Measurements from ENCODE around the gene JAZF1. TPM values are rescaled to one million over a fixed set of nuclear protein-coding genes. Genes with fewer than 3 reads are reported as not detected.

JAZF1 gene
- total and polyA plus RNA-seq, 2 of the 4 experiments (the other 2 are of a cell fraction): 8.4 to 10.5 TPM

GRCh38 chr7:27995228-27995627 is 185.4 kb downstream of the JAZF1 start:
- Histone ChIP-seq H3K79me1 (ENCODE audit: low read depth in 1 of 2, low read length in 2 of 2) (peaks cover 16 to 56% of the 10 kb centered on the region in 2 experiments; a peak in 3 of 4 replicates), H4K20me1 (ENCODE audit: insufficient read depth, low read length) (peaks cover 33% of the 10 kb centered on the region; the same call in 1 of the 2 replicates), H3K27me3 (ENCODE audit: control insufficient read depth, insufficient read depth, low read length) (no peaks in the 10 kb centered on the region), H4K91ac (ENCODE audit: insufficient read depth, low read depth, low read length) (no peak overlapping the region), H3K27ac (ENCODE audit: insufficient read depth, low read length) (no peak overlapping the region), H3K4me2 (ENCODE audit: low read depth, low read length) (no peak overlapping the region), H4K8ac (ENCODE audit: low read depth in 2 of 2, low read length in 2 of 2) (no peak overlapping the region), H3K9me1 (ENCODE audit: insufficient read depth, low read length) (peaks cover 6% of the 10 kb centered on the region; the same call in 1 of the 2 replicates), H2BK20ac (ENCODE audit: low read depth, low read length) (no peak overlapping the region), H3K9me3 (ENCODE audit: control insufficient read depth, insufficient read depth, low read length) (no peaks in the 10 kb centered on the region), H2AK9ac (replicated peaks; ENCODE audit: low read depth, low read length, poor library complexity) (no peak overlapping the region), H3K9ac (ENCODE audit: low read depth, low read length) (no peak overlapping the region), H3K4me1 (ENCODE audit: control insufficient read depth, insufficient read depth, low read length) (peaks cover 3% of the 10 kb centered on the region), H3K56ac (ENCODE audit: extremely low read depth, insufficient read depth, low read length) (no peak overlapping the region), H2AK5ac (ENCODE audit: low read depth, low read length) (no peak overlapping the region), H2BK120ac (ENCODE audit: low read depth, low read length) (no peak overlapping the region), H3K18ac (ENCODE audit: low read depth, low read length) (no peak overlapping the region), H3K14ac (replicated peaks; ENCODE audit: low read depth, low read length) (no peak overlapping the region), H3K23ac (ENCODE audit: low read depth, low read length) (no peak overlapping the region; the same call in 1 of the 2 replicates), H2AFZ (replicated peaks; ENCODE audit: low read length, poor library complexity) (no peak overlapping the region), H2BK5ac (ENCODE audit: low read depth, low read length, poor library complexity, severe bottlenecking) (no peak overlapping the region), H2BK15ac (ENCODE audit: low read depth, low read length) (no peak overlapping the region), H3K36me3 (ENCODE audit: control insufficient read depth, insufficient read depth, low read length) (no peaks in the 10 kb centered on the region), H3K4ac (ENCODE audit: low read depth, low read length) (no peak overlapping the region), H3K4me3 (ENCODE audit: insufficient read depth, low read depth, low read length) (no peak overlapping the region), H4K5ac (ENCODE audit: low read depth, low read length) (no peak overlapping the region)
- TF ChIP-seq ELK1 (IDR thresholded peaks at IDR 0.05; ENCODE audit: borderline replicate concordance, low read depth, low read length) (no peak), RCOR1 (IDR thresholded peaks at IDR 0.05; ENCODE audit: insufficient replicate concordance, low read length) (no peak), POLR2A (IDR thresholded peaks at IDR 0.05; ENCODE audit: low read depth, low read length) (no peak), CHD1 (IDR thresholded peaks at IDR 0.05; ENCODE audit: low read depth, low read length) (no peak), RFX5 (IDR thresholded peaks at IDR 0.05; ENCODE audit: low read depth, low read length) (no peak), NFE2L2 (IDR thresholded peaks at IDR 0.05; ENCODE audit: low read depth, low read length) (no peak), USF2 (IDR thresholded peaks at IDR 0.05; ENCODE audit: low read depth, low read length) (no peak), CTCF (conservative IDR thresholded peaks at IDR 0.05; ENCODE audit: low read depth, low read length) (no peak), FOS (IDR thresholded peaks at IDR 0.05; ENCODE audit: low read depth, low read length) (no peak), MAZ (IDR thresholded peaks at IDR 0.05; ENCODE audit: borderline replicate concordance, low read depth, low read length) (no peak), SMC3 (IDR thresholded peaks at IDR 0.05; ENCODE audit: low read depth, low read length) (no peak), CEBPB (IDR thresholded peaks at IDR 0.05; ENCODE audit: low read depth, low read length) (no peak), MAFK (IDR thresholded peaks at IDR 0.05; ENCODE audit: low read depth, low read length) (no peak), MXI1 (IDR thresholded peaks at IDR 0.05; ENCODE audit: borderline replicate concordance, low read depth, low read length) (no peak)
- CTCF ChIA-PET: no interaction called here
- dilution Hi-C loops (cut with HindIII; ENCODE audit: low sequenced_read_pairs, unreplicated experiment) (no loop called here), in situ Hi-C loops (cut with MboI; ENCODE audit: low sequenced_read_pairs) (no loop called here), intact Hi-C loops (cut with micrococcal nuclease) (no loop called here)
- DNase-seq (no peak), ATAC-seq (ENCODE audit: low read depth) (no peak)
- POLR2A ChIA-PET (ENCODE audit: unreplicated experiment): no interaction called here
- no CpG with 5 or more reads among the region's 3 CpGs for WGBS, 2 experiments (ENCODE audit: extremely low coverage in 2 of 2, insufficient read length in 1 of 2)
- BruUV-seq (replicated peaks): no TSS peak

All from IMR-90 (cell line).